NCI-H345 (cell line): Measurements from ENCODE around the gene ZNF774.
"Not testable (repeated sequence)": the region's sequence is repeated elsewhere in the genome, so short reads cannot be mapped to it uniquely, and the experiment has no call there.

ENCODE experiments used
- DNase-seq: peaks from one replicate; lab custom pipeline; 2025; lab: John Stamatoyannopoulos, UW

Gene ZNF774

GRCh38 chr15:90347431-90348065 lies 4.5 kb upstream of the ZNF774 start:
- DNase-seq: not testable (repeated sequence)

DNA sequence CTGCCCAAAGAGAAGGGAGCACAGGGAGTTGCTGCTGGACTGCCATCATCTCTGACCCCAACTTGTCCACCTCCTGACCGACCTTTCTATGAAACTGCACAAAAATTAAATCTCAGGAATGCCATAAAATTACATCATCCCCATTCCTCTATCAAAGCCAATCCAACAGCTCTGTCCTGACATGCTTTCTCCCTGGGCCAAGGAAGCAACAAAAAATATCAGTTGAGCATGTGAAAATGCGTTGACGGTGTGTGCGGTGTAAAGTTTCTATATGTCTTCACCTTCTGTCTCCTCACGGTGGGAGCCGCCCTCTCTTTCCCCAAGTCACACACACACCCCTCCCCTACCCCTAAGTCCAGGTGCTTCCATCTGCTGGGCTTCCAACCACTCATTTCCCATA lies 3.6 kb upstream of the ZNF774 start:
- no peak for DNase-seq

- DNase-seq: no peak
These were observed 3.0 kb upstream of the ZNF774 start for GRCh38 chr15:90349072-90349471.

DNA sequence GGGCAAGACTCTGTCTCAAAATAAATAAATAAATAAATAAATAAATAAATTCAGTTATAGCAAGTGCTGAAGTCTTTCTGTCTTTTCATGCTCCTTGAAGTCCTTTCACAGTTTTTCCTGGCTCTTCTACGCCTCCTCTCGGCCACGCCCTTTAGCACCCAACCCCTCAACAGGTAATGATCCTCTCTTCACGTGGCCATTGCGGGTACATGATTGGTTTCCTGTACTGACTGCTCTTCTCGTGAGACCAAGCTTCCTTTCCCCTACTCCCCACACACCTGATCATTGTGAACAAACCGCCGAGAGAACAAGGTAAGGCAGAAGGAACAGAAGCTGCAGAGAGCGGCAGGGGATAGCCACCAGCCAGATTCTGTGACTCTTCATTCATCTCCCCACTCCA lies 2.3 kb upstream of the ZNF774 start:
- no peak for DNase-seq

GRCh38 chr15:90351479-90352106 lies 491 bp upstream of the ZNF774 start:
- peak; percentile 27 for DNase-seq

GRCh38 chr15:90354986-90355385 lies 2.9 kb downstream of the ZNF774 start:
- DNase-seq: no peak

GRCh38 chr15:90358124-90359033 lies 6.3 kb downstream of the ZNF774 start:
- DNase-seq: no peak

DNA sequence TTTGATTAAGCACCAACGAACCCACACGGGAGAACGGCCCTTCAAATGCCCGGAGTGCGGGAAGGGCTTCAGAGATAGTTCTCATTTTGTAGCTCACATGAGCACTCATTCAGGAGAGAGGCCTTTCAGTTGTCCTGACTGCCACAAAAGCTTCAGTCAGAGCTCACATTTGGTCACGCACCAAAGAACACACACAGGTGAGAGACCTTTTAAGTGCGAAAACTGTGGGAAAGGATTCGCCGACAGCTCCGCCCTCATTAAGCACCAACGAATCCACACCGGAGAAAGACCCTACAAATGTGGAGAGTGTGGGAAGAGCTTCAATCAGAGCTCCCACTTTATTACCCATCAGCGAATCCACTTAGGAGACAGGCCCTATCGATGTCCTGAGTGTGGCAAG lies 8.7 kb downstream of the ZNF774 start:
- no peak for DNase-seq

- no peak for DNase-seq
These were observed 10.8 kb downstream of the ZNF774 start for GRCh38 chr15:90362936-90363212.

DNA sequence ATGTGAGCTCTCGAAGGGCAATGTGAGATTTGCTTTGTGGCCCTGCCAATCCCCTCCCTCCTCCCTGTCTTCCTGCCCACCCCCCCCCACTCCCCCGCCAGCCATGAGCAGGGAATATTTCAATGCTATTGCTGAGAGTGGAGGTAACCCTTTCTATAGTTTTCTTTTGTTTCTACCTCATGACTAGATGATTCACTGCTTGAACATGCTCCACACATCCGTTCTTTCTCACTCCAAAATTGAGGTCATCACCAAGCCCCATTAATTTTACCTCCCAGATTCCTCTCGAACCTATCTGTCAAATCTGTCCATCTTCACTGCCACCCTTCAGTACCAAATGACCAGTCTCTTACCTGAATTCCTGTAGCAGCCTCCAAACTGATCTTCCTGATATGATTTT lies 12.2 kb downstream of the ZNF774 start:
- DNase-seq: no peak

DNA sequence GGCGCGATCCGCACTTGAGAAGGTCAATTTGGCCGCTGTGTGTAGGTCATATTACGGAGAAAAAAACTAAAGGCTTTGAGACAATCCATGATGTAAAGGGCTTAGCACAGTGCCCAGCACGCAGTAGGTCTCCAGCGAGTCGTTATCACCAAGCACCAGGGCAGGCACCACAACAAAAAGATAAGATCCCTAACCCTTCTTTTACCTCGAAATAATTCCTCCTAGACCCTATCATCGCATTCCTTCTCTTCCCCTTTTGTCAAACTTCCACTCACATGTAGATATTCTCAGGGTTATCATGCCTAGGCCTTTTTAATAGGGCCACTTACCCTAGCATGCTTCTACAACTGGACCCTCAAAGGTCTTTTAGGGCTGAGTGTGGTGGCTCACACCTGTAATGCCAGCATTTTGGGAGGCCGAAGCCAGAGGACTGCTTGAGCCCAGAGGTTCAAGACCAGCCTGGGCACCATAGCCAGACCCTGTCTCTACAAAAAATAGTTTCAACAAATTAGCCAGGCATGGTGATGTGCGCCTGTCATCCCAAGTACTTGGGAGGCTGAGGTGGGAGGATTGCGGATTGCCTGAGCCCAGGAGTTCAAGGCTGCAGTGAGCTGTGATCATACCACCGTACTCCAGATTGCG lies 13.5 kb downstream of the ZNF774 start:
- DNase-seq: no peak

DNA sequence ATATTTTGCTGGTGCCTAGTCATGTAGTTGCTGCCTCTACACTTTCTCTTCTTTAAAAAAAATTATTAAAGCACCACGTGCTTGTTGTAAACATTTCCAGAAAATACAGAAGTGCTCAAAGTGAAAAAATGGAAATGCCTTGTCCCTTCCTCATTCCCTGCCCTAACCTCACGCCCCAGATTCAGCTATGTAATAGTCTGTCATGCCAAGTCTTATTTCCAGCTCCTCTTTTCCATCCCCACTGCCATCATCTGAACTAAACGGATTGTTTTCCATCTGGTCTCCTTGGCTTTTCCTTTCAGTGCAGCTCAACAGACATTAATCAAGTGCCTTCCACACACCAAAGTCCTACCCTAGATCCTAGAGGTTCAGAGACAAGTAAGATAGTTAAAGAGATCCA lies 15.5 kb downstream of the ZNF774 start:
- DNase-seq: no peak

DNA sequence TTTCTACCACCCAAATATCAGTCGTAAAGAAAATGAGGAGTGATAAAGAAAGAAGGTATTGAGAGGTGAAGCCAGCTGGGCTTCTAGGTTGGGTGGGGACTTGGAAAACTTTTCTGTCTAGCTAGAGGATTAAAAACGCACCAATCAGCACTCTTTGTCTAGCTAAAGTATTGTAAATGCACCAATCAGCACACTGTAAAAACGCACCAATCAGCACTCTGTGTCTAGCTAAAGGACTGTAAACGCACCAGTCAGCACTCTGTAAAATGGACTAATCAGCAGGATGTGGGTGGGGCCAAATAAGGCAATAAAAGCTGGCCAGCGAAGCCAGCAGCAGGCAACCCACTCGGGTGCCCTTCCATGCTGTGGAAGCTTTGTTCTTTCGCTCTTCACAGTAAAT lies 23.0 kb downstream of the ZNF774 start:
- DNase-seq: no peak

- DNase-seq: no peak
These were observed 24.7 kb downstream of the ZNF774 start for GRCh38 chr15:90376789-90377188.

DNA sequence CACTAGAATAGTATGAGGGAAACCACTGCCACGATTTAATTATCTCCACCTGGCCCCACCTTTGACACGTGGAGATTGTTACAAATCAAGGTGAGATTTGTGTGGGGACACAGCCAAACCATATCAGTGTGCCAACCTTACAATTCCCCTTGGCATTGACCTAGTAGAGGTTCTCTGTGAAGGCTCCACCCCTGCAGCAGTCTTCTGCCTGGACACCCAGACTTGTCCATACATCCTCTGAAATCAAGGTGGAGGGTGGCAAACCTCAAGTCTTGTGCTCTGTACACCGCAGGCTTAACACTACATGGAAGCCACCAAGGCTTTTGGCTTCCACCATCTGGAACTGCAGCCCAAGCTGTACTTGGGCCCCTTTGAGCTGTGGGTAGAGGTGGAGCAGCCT lies 27.2 kb downstream of the ZNF774 start:
- no peak for DNase-seq

GRCh38 chr15:90381515-90381914 lies 29.4 kb downstream of the ZNF774 start:
- no peak for DNase-seq

GRCh38 chr15:90382320-90382719 lies 30.2 kb downstream of the ZNF774 start:
- no peak for DNase-seq

- DNase-seq: no peak
These were observed 34.1 kb downstream of the ZNF774 start for GRCh38 chr15:90386221-90386620.

DNA sequence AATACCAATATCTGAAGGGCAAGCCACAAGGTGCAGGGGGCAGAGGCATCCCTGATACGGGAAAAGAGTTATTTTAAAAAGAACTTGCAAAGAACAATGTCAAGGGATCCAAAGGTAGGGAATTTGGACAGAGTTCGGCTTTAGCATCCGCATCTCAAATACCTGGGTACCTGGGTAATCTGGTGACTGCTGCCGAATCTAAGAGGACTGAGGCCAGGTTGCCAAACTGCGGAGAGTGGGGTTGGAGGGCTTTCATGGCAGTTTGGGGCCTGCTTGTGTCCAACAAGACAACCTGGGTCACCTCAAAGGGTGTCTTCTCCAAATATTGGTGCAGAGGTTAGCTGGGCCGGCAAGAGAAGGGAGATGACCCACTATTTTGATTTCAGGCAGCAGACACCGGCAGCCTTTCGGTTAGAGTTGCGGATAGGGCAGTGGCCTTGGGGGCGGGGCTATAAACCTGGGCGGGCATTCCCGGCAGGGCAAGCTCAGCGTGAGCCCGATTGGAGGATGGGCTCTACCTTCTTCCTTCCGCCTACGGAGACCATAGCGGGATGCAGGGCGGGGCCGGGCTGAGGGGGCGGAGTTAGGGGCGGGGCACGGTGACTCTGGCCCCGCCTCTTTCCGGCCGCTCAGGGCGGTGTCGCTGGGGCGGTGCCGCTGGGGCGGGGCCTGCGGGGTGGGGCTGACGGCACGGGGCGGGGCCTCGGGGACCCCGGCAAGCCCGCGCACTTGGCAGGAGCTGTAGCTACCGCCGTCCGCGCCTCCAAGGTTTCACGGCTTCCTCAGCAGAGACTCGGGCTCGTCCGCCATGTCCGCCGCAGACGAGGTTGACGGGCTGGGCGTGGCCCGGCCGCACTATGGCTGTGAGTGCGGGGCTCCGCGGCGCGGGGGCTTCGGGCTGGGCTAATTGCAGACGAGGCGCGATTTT lies 35.7 kb downstream of the ZNF774 start, which contains the start of gene IQGAP1:
Gene IQGAP1, plus strand, starts transcription at position 709 of the 928 bp plus-strand sequence. Its CDS starts 100 bp downstream, at position 809.
- peak; percentile 92 for DNase-seq

GRCh38 chr15:90388462-90389380 lies 36.6 kb downstream of the ZNF774 start:
- DNase-seq: peak; percentile 11
